K562 (cell line): Measurements from ENCODE around the gene ZMIZ1. TPM values are rescaled to one million over a fixed set of nuclear protein-coding genes. Genes with fewer than 3 reads are reported as not detected.
A peak's percentile ranks its signal among the peaks of the same experiment; 100 is the strongest.

Experiments
- CBFA2T2 ChIP-seq: fragments of 450-650 bp; conservative IDR thresholded peaks from 2 replicates; pipeline ENCODE4 v1.6.1; 2017; ENCODE audit warnings: mild to moderate bottlenecking
- DMBX1 ChIP-seq: fragments of 250-450 bp; sonication (Bioruptor Pico); IDR thresholded peaks from 2 replicates; pipeline ENCODE4 v1.8.0; 2022; ENCODE audit warnings: inconsistent platforms, mild to moderate bottlenecking, moderate library complexity, borderline replicate concordance
- FOXA3 ChIP-seq, 2 experiments: fragments of 450-650 bp in 1 of 2; sonication (generic) in 1 of 2; formaldehyde crosslinking; IDR thresholded peaks in 1 of 2; conservative IDR thresholded peaks in 1 of 2; 2 replicates each; pipeline versions ENCODE4 v1.4.0 to v1.8.0; 2020 to 2022; ENCODE audit warnings: mild to moderate bottlenecking in 2 of 2, missing genetic modification reagents in 1 of 2
- GTF2F1 ChIP-seq: IDR thresholded peaks from 2 replicates; pipeline ENCODE4 v1.6.1; 2011; ENCODE audit warnings: low read depth, low read length, improper control_type of control experiment
- KDM1A ChIP-seq, 2 experiments: fragments of 450-650 bp; IDR thresholded peaks; 2 replicates each; pipeline ENCODE4 v1.6.1; 2016; ENCODE audit warnings: mild to moderate bottlenecking in 2 of 2
- KLF10 ChIP-seq: fragments of 250-450 bp; sonication (Bioruptor Pico); IDR thresholded peaks from 2 replicates; pipeline ENCODE4 v1.6.1; 2021; ENCODE audit warnings: matching md5 sums
- RCOR1 ChIP-seq, 2 experiments: IDR thresholded peaks; 2 replicates each; pipeline ENCODE4 v1.6.1; 2012; ENCODE audit warnings: low read depth in 2 of 2, low read length in 2 of 2, borderline replicate concordance in 1 of 2, improper control_type of control experiment in 1 of 2
- SOX6 ChIP-seq: fragments of 450-650 bp; IDR thresholded peaks from 2 replicates; pipeline ENCODE4 v1.6.1; 2014; ENCODE audit warnings: mild to moderate bottlenecking
- XRCC5 ChIP-seq: fragments of 200-400 bp; formaldehyde crosslinking; IDR thresholded peaks from 2 replicates; pipeline ENCODE4 v1.6.1; 2017; ENCODE audit warnings: low read depth, mild to moderate bottlenecking, low read length
- ZNF239 ChIP-seq: fragments of 250-450 bp; sonication (Bioruptor Pico); IDR thresholded peaks from 2 replicates; pipeline ENCODE4 v1.4.0; 2020; ENCODE audit warnings: mild to moderate bottlenecking
- ZNF282 ChIP-seq: sonication (generic); formaldehyde crosslinking; IDR thresholded peaks from 2 replicates; pipeline ENCODE4 v1.8.1; 2023; ENCODE audit warnings: missing genetic modification reagents
- ZNF609 ChIP-seq: sonication (generic); formaldehyde crosslinking; IDR thresholded peaks from 2 replicates; pipeline ENCODE4 v1.8.1; 2023; ENCODE audit warnings: missing genetic modification reagents, mild to moderate bottlenecking, borderline replicate concordance
- polyA plus RNA-seq, 8 experiments: library from polyadenylated mRNA; depleted of rRNA in 4 of 8; stranded (reverse) in 5 of 8; unstranded in 3 of 8; fragments of >200 nt; fragmentation: Nextera tagmentation in 2 of 8; fragmentation: Illumina TruSeq in 1 of 8; extraction: Ambion mirVana in 2 of 8; extraction: Trizol in 1 of 8; gene quantifications; 2 replicates each; pipeline versions ENCODE4 v1.2.1 to v1.2.3, GENCODE V29; 2011 to 2014; ENCODE audit warnings: inconsistent platforms in 1 of 8, missing spikeins in 1 of 8
- total RNA-seq, 7 experiments: library from RNA; depleted of rRNA in 6 of 7; stranded (reverse); fragments of >200 nt in 6 of 7; fragmentation: Illumina TruSeq in 2 of 7; extraction: Trizol in 2 of 7; gene quantifications; 2 replicates each; pipeline versions ENCODE4 v1.2.1 to v1.2.3, GENCODE V29; 2011 to 2021; ENCODE audit warnings: low replicate concordance in 1 of 7
- TF ChIP-seq, protein P1 (sequence below): fragments of 200-800 bp; sonication (Bioruptor generic); IDR thresholded peaks from 2 replicates; pipeline ENCODE4 v1.6.1; 2016; ENCODE audit warnings: missing genetic modification characterization, missing compliant biosample characterization
- TF ChIP-seq, protein P2 (sequence below): fragments of 450-650 bp; IDR thresholded peaks from 2 replicates; pipeline ENCODE4 v1.6.1; 2017; ENCODE audit warnings: mild to moderate bottlenecking, moderate library complexity

ZMIZ1 gene
- total and polyA plus RNA-seq, 9 of the 15 experiments (the other 6 are each of a cell fraction or from before 2014, with no cell fraction given), result 1.0 to 37.3 (median 4.3) TPM

GRCh38 chr10:79093658-79094411, 25.1 kb downstream of the ZMIZ1 start (continued):
- TF ChIP-seq XRCC5, result peak; percentile 41; the same call in 1 of the 2 replicates
- no peak for TF ChIP-seq DMBX1 (CRISPR knock-in tag)
- TF ChIP-seq FOXA3 (CRISPR knock-in tag; conservative IDR thresholded peaks at IDR 0.05 in 1 of 2, IDR thresholded peaks at IDR 0.05 in 1 of 2), result peak in 1 of 2 experiments; percentile 78; a peak in 2 of 4 replicates
- no peak for TF ChIP-seq ZNF282
- peak in 1 of 2 experiments; percentile 82; a peak in 3 of 4 replicates for TF ChIP-seq RCOR1 (IDR thresholded peaks at IDR 0.05; ENCODE audit: borderline replicate concordance in 1 of 2, low read depth in 2 of 2, low read length in 2 of 2)
- TF ChIP-seq SOX6, result peak; percentile 78; the same call in 1 of the 2 replicates
- no peak for TF ChIP-seq ZNF609 (CRISPR knock-in tag)
- peak; percentile 66 for TF ChIP-seq CBFA2T2
- TF ChIP-seq GTF2F1, result no peak
- TF ChIP-seq, protein P1, sequence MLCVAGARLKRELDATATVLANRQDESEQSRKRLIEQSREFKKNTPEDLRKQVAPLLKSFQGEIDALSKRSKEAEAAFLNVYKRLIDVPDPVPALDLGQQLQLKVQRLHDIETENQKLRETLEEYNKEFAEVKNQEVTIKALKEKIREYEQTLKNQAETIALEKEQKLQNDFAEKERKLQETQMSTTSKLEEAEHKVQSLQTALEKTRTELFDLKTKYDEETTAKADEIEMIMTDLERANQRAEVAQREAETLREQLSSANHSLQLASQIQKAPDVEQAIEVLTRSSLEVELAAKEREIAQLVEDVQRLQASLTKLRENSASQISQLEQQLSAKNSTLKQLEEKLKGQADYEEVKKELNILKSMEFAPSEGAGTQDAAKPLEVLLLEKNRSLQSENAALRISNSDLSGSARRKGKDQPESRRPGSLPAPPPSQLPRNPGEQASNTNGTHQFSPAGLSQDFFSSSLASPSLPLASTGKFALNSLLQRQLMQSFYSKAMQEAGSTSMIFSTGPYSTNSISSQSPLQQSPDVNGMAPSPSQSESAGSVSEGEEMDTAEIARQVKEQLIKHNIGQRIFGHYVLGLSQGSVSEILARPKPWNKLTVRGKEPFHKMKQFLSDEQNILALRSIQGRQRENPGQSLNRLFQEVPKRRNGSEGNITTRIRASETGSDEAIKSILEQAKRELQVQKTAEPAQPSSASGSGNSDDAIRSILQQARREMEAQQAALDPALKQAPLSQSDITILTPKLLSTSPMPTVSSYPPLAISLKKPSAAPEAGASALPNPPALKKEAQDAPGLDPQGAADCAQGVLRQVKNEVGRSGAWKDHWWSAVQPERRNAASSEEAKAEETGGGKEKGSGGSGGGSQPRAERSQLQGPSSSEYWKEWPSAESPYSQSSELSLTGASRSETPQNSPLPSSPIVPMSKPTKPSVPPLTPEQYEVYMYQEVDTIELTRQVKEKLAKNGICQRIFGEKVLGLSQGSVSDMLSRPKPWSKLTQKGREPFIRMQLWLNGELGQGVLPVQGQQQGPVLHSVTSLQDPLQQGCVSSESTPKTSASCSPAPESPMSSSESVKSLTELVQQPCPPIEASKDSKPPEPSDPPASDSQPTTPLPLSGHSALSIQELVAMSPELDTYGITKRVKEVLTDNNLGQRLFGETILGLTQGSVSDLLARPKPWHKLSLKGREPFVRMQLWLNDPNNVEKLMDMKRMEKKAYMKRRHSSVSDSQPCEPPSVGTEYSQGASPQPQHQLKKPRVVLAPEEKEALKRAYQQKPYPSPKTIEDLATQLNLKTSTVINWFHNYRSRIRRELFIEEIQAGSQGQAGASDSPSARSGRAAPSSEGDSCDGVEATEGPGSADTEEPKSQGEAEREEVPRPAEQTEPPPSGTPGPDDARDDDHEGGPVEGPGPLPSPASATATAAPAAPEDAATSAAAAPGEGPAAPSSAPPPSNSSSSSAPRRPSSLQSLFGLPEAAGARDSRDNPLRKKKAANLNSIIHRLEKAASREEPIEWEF, result no peak
- peak; percentile 5 to 82; a peak in 2 of 4 replicates for TF ChIP-seq KDM1A (IDR thresholded peaks at IDR 0.05)
- TF ChIP-seq ZNF239, result peak; percentile 97
- TF ChIP-seq KLF10 (CRISPR knock-in tag), result 0 out of 2 replicates have a peak, but pooled peaks have one; percentile 0
- TF ChIP-seq, protein P2, sequence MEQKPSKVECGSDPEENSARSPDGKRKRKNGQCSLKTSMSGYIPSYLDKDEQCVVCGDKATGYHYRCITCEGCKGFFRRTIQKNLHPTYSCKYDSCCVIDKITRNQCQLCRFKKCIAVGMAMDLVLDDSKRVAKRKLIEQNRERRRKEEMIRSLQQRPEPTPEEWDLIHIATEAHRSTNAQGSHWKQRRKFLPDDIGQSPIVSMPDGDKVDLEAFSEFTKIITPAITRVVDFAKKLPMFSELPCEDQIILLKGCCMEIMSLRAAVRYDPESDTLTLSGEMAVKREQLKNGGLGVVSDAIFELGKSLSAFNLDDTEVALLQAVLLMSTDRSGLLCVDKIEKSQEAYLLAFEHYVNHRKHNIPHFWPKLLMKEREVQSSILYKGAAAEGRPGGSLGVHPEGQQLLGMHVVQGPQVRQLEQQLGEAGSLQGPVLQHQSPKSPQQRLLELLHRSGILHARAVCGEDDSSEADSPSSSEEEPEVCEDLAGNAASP, result no peak
